ENCODE results near the gene EVC2. TPM values are rescaled to one million over a fixed set of nuclear protein-coding genes. Genes with fewer than 3 reads are reported as not detected.

EVC2 gene
- total RNA-seq, 1 experiment from 2014 or later, result 6.0 TPM

DNA sequence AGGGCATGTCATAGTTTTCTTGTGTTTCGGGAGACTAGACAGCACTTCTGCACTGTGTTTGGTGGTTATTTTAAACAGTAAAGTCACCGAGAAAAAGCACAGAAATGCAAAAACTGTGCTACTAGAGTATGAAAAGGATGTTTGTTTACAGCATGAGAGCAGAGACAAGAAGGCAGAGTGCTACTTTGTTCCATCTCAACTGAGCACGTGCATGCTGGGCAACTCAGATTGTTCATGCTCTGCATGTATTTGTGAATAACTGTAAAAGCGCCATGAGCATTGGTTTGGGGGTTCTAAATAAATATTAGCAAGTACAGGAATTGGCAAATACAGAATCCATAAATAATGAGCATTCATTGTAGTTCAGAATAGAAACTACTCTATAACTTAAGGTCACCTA is 10.1 kb upstream of the EVC2 start:
- Histone ChIP-seq H3K4me1 (ENCODE audit: insufficient read depth, low read length, poor library complexity, severe bottlenecking) (no peaks in the 10 kb centered on the region), H3K27me3 (replicated peaks; ENCODE audit: insufficient read depth, low read depth, low read length, poor library complexity) (no peaks in the 10 kb centered on the region), H3K27ac (ENCODE audit: low read depth, low read length, poor library complexity, severe bottlenecking) (no peak overlapping the region), H3K4me3 (ENCODE audit: low read depth, low read length, poor library complexity, severe bottlenecking) (no peak overlapping the region), H3K9me3 (ENCODE audit: low read depth, low read length, poor library complexity, severe bottlenecking) (peaks cover 9% of the 10 kb centered on the region), H3K36me3 (ENCODE audit: insufficient read depth, low read length, poor library complexity, severe bottlenecking) (peaks cover 4% of the 10 kb centered on the region)
- ChIA-PET POLR2A (ENCODE audit: low non-redundant PET) (no interaction called here), CTCF (no interaction called here)
- DNase-seq (ENCODE audit: low spot score), result no peak
- BruUV-seq (replicated peaks), result no TSS peak
- TF ChIP-seq, protein P1, sequence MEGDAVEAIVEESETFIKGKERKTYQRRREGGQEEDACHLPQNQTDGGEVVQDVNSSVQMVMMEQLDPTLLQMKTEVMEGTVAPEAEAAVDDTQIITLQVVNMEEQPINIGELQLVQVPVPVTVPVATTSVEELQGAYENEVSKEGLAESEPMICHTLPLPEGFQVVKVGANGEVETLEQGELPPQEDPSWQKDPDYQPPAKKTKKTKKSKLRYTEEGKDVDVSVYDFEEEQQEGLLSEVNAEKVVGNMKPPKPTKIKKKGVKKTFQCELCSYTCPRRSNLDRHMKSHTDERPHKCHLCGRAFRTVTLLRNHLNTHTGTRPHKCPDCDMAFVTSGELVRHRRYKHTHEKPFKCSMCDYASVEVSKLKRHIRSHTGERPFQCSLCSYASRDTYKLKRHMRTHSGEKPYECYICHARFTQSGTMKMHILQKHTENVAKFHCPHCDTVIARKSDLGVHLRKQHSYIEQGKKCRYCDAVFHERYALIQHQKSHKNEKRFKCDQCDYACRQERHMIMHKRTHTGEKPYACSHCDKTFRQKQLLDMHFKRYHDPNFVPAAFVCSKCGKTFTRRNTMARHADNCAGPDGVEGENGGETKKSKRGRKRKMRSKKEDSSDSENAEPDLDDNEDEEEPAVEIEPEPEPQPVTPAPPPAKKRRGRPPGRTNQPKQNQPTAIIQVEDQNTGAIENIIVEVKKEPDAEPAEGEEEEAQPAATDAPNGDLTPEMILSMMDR (conservative IDR thresholded peaks at IDR 0.05; ENCODE audit: low read depth, low read length), result no peak
- no peak for TF ChIP-seq EZH2 (IDR thresholded peaks at IDR 0.05; ENCODE audit: borderline replicate concordance, low read depth, low read length, poor library complexity, severe bottlenecking)
- intact Hi-C loops (cut with micrococcal nuclease; ENCODE audit: unreplicated experiment), result no loop called here

DNA sequence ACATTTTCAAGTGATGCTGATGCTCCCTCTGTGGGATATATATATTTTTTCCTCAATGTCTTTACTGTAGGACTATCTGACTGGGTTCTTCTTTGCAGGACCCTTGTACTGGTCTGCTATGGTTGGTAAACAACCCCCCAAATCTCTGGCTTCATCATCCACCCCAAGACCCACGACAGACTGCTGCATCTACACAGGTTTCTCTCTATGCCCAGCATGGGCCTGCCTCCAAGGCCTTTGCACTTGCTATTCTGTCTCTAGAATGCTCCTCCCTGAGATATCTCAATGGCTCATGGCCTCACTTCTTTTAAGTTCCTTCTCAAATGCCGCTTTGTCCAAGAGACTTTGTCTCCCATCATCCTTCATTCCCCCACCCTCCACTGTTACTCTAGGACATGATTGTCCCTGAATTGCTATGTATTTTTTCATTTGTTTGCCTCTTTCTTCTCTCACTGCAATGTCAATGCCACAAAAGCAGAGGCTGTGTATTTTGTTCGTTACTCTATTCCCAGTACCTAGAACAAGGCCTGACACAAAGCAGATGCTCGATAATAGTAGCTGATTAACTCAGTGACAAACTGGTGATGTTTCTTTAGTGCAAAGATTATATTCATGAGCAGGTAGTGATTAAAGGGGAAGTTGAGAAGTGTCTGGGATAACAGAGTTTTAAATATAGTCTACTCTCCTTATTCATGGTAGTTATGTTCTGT is 9.2 kb upstream of the EVC2 start:
- no TSS peak for BruUV-seq (replicated peaks)
- Histone ChIP-seq H3K4me3 (ENCODE audit: low read depth, low read length, poor library complexity, severe bottlenecking) (no peak overlapping the region), H3K36me3 (ENCODE audit: insufficient read depth, low read length, poor library complexity, severe bottlenecking) (peaks cover 4% of the 10 kb centered on the region), H3K4me1 (ENCODE audit: insufficient read depth, low read length, poor library complexity, severe bottlenecking) (no peaks in the 10 kb centered on the region), H3K9me3 (ENCODE audit: low read depth, low read length, poor library complexity, severe bottlenecking) (peaks cover 9% of the 10 kb centered on the region), H3K27ac (ENCODE audit: low read depth, low read length, poor library complexity, severe bottlenecking) (no peak overlapping the region), H3K27me3 (replicated peaks; ENCODE audit: insufficient read depth, low read depth, low read length, poor library complexity) (no peaks in the 10 kb centered on the region)
- no peak for TF ChIP-seq EZH2 (IDR thresholded peaks at IDR 0.05; ENCODE audit: borderline replicate concordance, low read depth, low read length, poor library complexity, severe bottlenecking)
- TF ChIP-seq, protein P1 (conservative IDR thresholded peaks at IDR 0.05; ENCODE audit: low read depth, low read length), result no peak
- CTCF ChIA-PET, result no interaction called here
- DNase-seq (ENCODE audit: low spot score), result no peak
- intact Hi-C loops (cut with micrococcal nuclease; ENCODE audit: unreplicated experiment), result no loop called here
- POLR2A ChIA-PET (ENCODE audit: low non-redundant PET), result no interaction called here

DNA sequence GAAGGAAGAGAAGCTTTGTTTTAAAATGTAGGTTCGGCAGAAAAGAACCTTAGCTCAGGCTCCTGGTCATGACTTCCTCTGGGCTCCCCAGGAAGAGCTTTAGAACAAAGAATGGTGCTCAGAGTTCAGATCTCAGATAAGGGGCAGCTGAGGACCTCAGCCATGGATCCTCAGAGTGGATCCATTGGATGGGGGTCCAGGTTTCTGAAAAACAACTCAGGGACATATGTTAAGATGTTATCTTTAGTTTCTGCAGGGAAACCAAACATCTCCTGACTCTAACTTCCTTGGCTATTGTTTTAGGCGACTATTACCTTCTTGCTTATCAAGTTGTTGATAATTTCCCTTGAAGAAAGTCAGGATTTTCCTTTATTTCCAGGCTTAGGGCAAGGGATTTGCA is 8.0 kb upstream of the EVC2 start:
- Histone ChIP-seq H3K27ac (ENCODE audit: low read depth, low read length, poor library complexity, severe bottlenecking) (no peak overlapping the region), H3K9me3 (ENCODE audit: low read depth, low read length, poor library complexity, severe bottlenecking) (peaks cover 9% of the 10 kb centered on the region), H3K4me1 (ENCODE audit: insufficient read depth, low read length, poor library complexity, severe bottlenecking) (no peaks in the 10 kb centered on the region), H3K36me3 (ENCODE audit: insufficient read depth, low read length, poor library complexity, severe bottlenecking) (peaks cover 4% of the 10 kb centered on the region), H3K27me3 (replicated peaks; ENCODE audit: insufficient read depth, low read depth, low read length, poor library complexity) (no peaks in the 10 kb centered on the region), H3K4me3 (ENCODE audit: low read depth, low read length, poor library complexity, severe bottlenecking) (no peak overlapping the region)
- ChIA-PET CTCF (no interaction called here), POLR2A (ENCODE audit: low non-redundant PET) (interaction anchor here (0.6 kb wide), 1 partner anchor 9 kb away, joined by 4 read pairs; no protein-coding TSS in a partner anchor)
- no peak for DNase-seq (ENCODE audit: low spot score)
- BruUV-seq (replicated peaks), result no TSS peak
- TF ChIP-seq, protein P1 (conservative IDR thresholded peaks at IDR 0.05; ENCODE audit: low read depth, low read length), result no peak
- TF ChIP-seq EZH2 (IDR thresholded peaks at IDR 0.05; ENCODE audit: borderline replicate concordance, low read depth, low read length, poor library complexity, severe bottlenecking), result no peak
- intact Hi-C loops (cut with micrococcal nuclease; ENCODE audit: unreplicated experiment), result no loop called here
